IMR-90 (cell line): Measurements from ENCODE around the gene GRAMD1A. TPM values are rescaled to one million over a fixed set of nuclear protein-coding genes. Genes with fewer than 3 reads are reported as not detected.

Source experiments
- ATAC-seq: fragments of 200-7000 bp; cut with Tn5 transposase; 2 replicates; pipeline ENCODE4 v1.9.1; 2020; ENCODE audit warnings: low read depth, mild to moderate bottlenecking, moderate library complexity
- BruUV-seq: library from RNA; stranded (reverse); fragments of 400-500 nt; replicated peaks from 2 replicates; lab custom pipeline; 2021; lab: Mats Ljungman, UMichigan
- CTCF ChIA-PET: fragments of 300-600 bp; formaldehyde crosslinking; extraction: SDS; loops from one replicate; lab custom pipeline; 2021; ENCODE audit warnings: antibody characterized with exemption; lab: Yijun Ruan, JAX
- POLR2A ChIA-PET: fragments of 300-600 bp; sonication (Branson Sonifier 250); formaldehyde crosslinking; loops from one replicate; lab custom pipeline; 2022; ENCODE audit warnings: antibody characterized with exemption; ENCODE audit not compliant: unreplicated experiment; lab: Charles Lee
- DNase-seq: peaks from one replicate; pipeline ENCODE4 v3.0.0; 2013
- H2AFZ ChIP-seq: replicated peaks from 2 replicates; pipeline ENCODE3; 2013; ENCODE audit warnings: low read length, mild to moderate bottlenecking; ENCODE audit not compliant: poor library complexity
- H2AK5ac ChIP-seq: 2 replicates; pipeline ENCODE4 v1.6.1; 2013; ENCODE audit warnings: low read depth, low read length, inconsistent platforms
- H2AK9ac ChIP-seq: replicated peaks from 2 replicates; pipeline ENCODE3; 2013; ENCODE audit warnings: mild to moderate bottlenecking, low read depth, low read length, moderate library complexity; ENCODE audit not compliant: poor library complexity
- H2BK120ac ChIP-seq: 2 replicates; pipeline ENCODE4 v1.6.1; 2013; ENCODE audit warnings: low read depth, low read length, inconsistent platforms
- H2BK15ac ChIP-seq: 3 replicates; pipeline ENCODE4 v1.6.1; 2013; ENCODE audit warnings: low read depth, low read length, inconsistent platforms
- H2BK20ac ChIP-seq: 2 replicates; pipeline ENCODE4 v1.6.1; 2013; ENCODE audit warnings: low read depth, mild to moderate bottlenecking, inconsistent platforms, low read length, moderate library complexity
- H2BK5ac ChIP-seq: 2 replicates; pipeline ENCODE4 v1.6.1; 2013; ENCODE audit warnings: mild to moderate bottlenecking, low read depth, low read length, inconsistent platforms; ENCODE audit not compliant: poor library complexity, severe bottlenecking
- H3K14ac ChIP-seq: replicated peaks from 2 replicates; pipeline ENCODE4 v1.6.1; 2013; ENCODE audit warnings: low read depth, low read length, inconsistent platforms
- H3K18ac ChIP-seq: 2 replicates; pipeline ENCODE4 v1.6.1; 2013; ENCODE audit warnings: low read depth, low read length, control low read depth
- H3K23ac ChIP-seq: 2 replicates; pipeline ENCODE4 v1.6.1; 2013; ENCODE audit warnings: low read depth, low read length, inconsistent platforms
- H3K27ac ChIP-seq: 2 replicates; pipeline ENCODE4 v1.5.1; 2013; ENCODE audit warnings: mild to moderate bottlenecking, control low read depth, low read length; ENCODE audit not compliant: insufficient read depth
- H3K27me3 ChIP-seq: 2 replicates; pipeline ENCODE4 v1.6.1; 2013; ENCODE audit warnings: low read length; ENCODE audit not compliant: control insufficient read depth, insufficient read depth
- H3K36me3 ChIP-seq: 2 replicates; pipeline ENCODE4 v1.6.1; 2013; ENCODE audit warnings: low read length, mixed read lengths; ENCODE audit not compliant: control insufficient read depth, insufficient read depth
- H3K4ac ChIP-seq: 2 replicates; pipeline ENCODE4 v1.6.1; 2013; ENCODE audit warnings: low read depth, low read length, inconsistent platforms
- H3K4me1 ChIP-seq: 2 replicates; pipeline ENCODE4 v1.6.1; 2013; ENCODE audit warnings: low read length, mixed read lengths; ENCODE audit not compliant: control insufficient read depth, insufficient read depth
- H3K4me2 ChIP-seq: 2 replicates; pipeline ENCODE4 v1.6.1; 2013; ENCODE audit warnings: low read depth, mild to moderate bottlenecking, control low read depth, low read length, moderate library complexity
- H3K4me3 ChIP-seq: 2 replicates; pipeline ENCODE4 v1.5.1; 2013; ENCODE audit warnings: low read depth, mild to moderate bottlenecking, control low read depth, low read length, moderate library complexity; ENCODE audit not compliant: insufficient read depth
- H3K56ac ChIP-seq: 2 replicates; pipeline ENCODE4 v1.6.1; 2013; ENCODE audit warnings: low read length, inconsistent platforms; ENCODE audit not compliant: insufficient read depth; ENCODE audit errors: extremely low read depth
- H3K79me1 ChIP-seq, 2 experiments: 2 replicates each; pipeline ENCODE4 v1.6.1; 2013; ENCODE audit warnings: low read length in 2 of 2, inconsistent platforms in 1 of 2, low read depth in 1 of 2
- H3K9ac ChIP-seq: 2 replicates; pipeline ENCODE4 v1.6.1; 2013; ENCODE audit warnings: low read depth, low read length, control low read depth
- H3K9me1 ChIP-seq: 2 replicates; pipeline ENCODE4 v1.6.1; 2013; ENCODE audit warnings: low read length, inconsistent platforms; ENCODE audit not compliant: insufficient read depth
- H3K9me3 ChIP-seq: 2 replicates; pipeline ENCODE4 v1.6.1; 2013; ENCODE audit warnings: low read length; ENCODE audit not compliant: control insufficient read depth, insufficient read depth
- H4K20me1 ChIP-seq: 2 replicates; pipeline ENCODE4 v1.6.1; 2013; ENCODE audit warnings: low read length, inconsistent platforms; ENCODE audit not compliant: insufficient read depth
- H4K5ac ChIP-seq: 2 replicates; pipeline ENCODE4 v1.6.1; 2013; ENCODE audit warnings: mild to moderate bottlenecking, low read depth, low read length, control low read depth
- H4K8ac ChIP-seq, 2 experiments: 2 replicates each; pipeline ENCODE4 v1.6.1; 2013; ENCODE audit warnings: low read depth in 2 of 2, low read length in 2 of 2, control low read depth in 1 of 2, inconsistent platforms in 1 of 2
- H4K91ac ChIP-seq: 2 replicates; pipeline ENCODE4 v1.6.1; 2013; ENCODE audit warnings: low read depth, low read length, inconsistent platforms; ENCODE audit not compliant: insufficient read depth
- CEBPB ChIP-seq: IDR thresholded peaks from 2 replicates; pipeline ENCODE4 v1.6.1; 2012; ENCODE audit warnings: low read depth, low read length, improper control_type of control experiment
- CHD1 ChIP-seq: IDR thresholded peaks from 2 replicates; pipeline ENCODE4 v1.6.1; 2012; ENCODE audit warnings: low read depth, low read length, improper control_type of control experiment
- FOS ChIP-seq: fragments of 150-350 bp; IDR thresholded peaks from 2 replicates; pipeline ENCODE4 v1.6.1; 2016; ENCODE audit warnings: low read depth, low read length
- MAFK ChIP-seq: IDR thresholded peaks from 2 replicates; pipeline ENCODE4 v1.6.1; 2012; ENCODE audit warnings: low read depth, low read length, improper control_type of control experiment
- MAZ ChIP-seq: IDR thresholded peaks from 2 replicates; pipeline ENCODE4 v1.6.1; 2012; ENCODE audit warnings: low read depth, mild to moderate bottlenecking, low read length, improper control_type of control experiment, moderate library complexity, borderline replicate concordance
- NFE2L2 ChIP-seq: fragments of 150-350 bp; IDR thresholded peaks from 2 replicates; pipeline ENCODE4 v1.6.1; 2016; ENCODE audit warnings: low read depth, mild to moderate bottlenecking, low read length
- RAD21 ChIP-seq: IDR thresholded peaks from 2 replicates; pipeline ENCODE4 v1.6.1; 2012; ENCODE audit warnings: low read length, improper control_type of control experiment
- RFX5 ChIP-seq: IDR thresholded peaks from 2 replicates; pipeline ENCODE4 v1.8.0; 2012; ENCODE audit warnings: low read depth, mild to moderate bottlenecking, low read length, moderate library complexity
- SMC3 ChIP-seq: fragments of 150-350 bp; IDR thresholded peaks from 2 replicates; pipeline ENCODE4 v1.6.1; 2016; ENCODE audit warnings: low read depth, mild to moderate bottlenecking, antibody characterized with exemption, low read length, moderate library complexity
- WGBS, 2 experiments: methylation state at CpG; one replicate each; pipeline versions ENCODE4 v1.1.5 to v1.1.7; 2013; ENCODE audit warnings: missing lambda C conversion rate in 2 of 2; ENCODE audit not compliant: insufficient read length in 1 of 2; ENCODE audit errors: extremely low coverage in 2 of 2; 5-methylcytosine and 5-hydroxymethylcytosine counted together
- dilution Hi-C: fragments of 300-500 bp; cut with HindIII; formaldehyde crosslinking; loops from one replicate; pipeline ENCODE4 v1.14.3; 2018; ENCODE audit warnings: low sequenced_read_pairs; ENCODE audit not compliant: unreplicated experiment
- in situ Hi-C: fragments of 300-500 bp; cut with MboI; formaldehyde crosslinking; loops from 3 replicates; pipeline ENCODE4 v1.14.3; 2019; ENCODE audit warnings: low sequenced_read_pairs, inconsistent platforms, mixed read lengths
- intact Hi-C: fragments of 100-400 bp; cut with micrococcal nuclease; formaldehyde crosslinking; loops from 2 replicates; pipeline ENCODE4 v1.10.0; 2022
- polyA plus RNA-seq, 3 experiments: library from polyadenylated mRNA; depleted of rRNA; stranded (reverse); fragments of >200 nt; gene quantifications; 2 replicates each; pipeline ENCODE4 v1.2.3, GENCODE V29; 2012; ENCODE audit warnings: low replicate concordance in 1 of 3
- total RNA-seq: library from RNA; depleted of rRNA; stranded (reverse); fragments of >200 nt; gene quantifications from 2 replicates; pipeline ENCODE4 v1.2.3, GENCODE V29; 2012
- TF ChIP-seq, protein P1 (sequence below): fragments of 150-350 bp; IDR thresholded peaks from 2 replicates; pipeline ENCODE4 v1.6.1; 2017; ENCODE audit warnings: mild to moderate bottlenecking, antibody characterized with exemption, low read length, low read depth
- TF ChIP-seq, protein P2 (sequence below): fragments of 150-350 bp; IDR thresholded peaks from 2 replicates; pipeline ENCODE4 v1.6.1; 2016; ENCODE audit warnings: low read depth, mild to moderate bottlenecking, low read length, moderate library complexity, borderline replicate concordance

The GRAMD1A gene
- total and polyA plus RNA-seq, 2 of the 4 experiments (the other 2 are of a cell fraction): 11.1 to 63.0 TPM

DNA sequence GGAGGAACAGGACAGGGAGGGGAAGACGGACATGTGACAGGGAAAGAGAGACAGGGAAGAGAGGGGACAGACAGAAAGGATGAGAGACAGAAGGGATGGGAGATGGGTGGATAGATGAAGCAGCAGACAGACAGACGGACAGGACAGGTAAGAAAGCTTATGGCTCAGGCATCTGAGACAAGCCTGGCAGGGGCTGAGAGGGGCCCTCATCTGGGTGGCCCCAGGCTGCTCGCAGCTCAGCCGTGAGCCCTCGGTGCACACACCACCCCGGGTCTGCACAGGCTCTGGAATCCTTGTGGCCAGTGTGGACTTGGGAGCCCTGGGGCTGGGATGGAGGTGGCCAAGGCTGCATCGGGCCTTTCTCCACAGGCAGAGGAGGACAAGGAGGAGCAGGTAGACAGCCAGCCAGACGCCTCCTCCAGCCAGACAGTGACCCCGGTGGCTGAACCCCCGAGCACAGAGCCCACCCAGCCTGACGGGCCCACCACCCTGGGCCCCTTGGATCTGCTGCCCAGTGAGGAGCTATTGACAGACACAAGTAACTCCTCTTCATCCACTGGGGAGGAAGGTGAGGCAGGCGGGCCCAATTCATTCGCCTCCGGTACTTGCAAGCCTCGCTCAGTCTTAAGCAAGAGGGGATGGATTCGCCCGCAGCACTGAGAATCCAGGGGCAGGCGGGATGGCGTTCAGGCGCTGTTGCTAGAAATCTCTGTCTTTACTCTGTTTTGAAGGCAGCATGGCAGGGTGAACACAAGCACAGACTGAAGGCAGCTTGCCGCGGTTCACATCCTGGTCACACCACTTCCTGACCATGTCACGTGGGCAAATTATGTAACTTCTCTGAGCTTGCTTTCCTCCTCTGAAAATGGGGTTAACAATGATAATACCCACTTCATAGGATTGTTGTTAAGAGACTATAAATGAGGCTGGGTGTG lies 14.0 kb downstream of the GRAMD1A start:
- Histone ChIP-seq H4K91ac (no peak overlapping the region), H3K4me1 (no peaks in the 10 kb centered on the region), H3K27ac (no peak overlapping the region), H4K20me1 (peaks cover 9% of the 10 kb centered on the region; the same call in 1 of the 2 replicates), H3K36me3 (peaks cover 77% of the 10 kb centered on the region), H2AFZ (no peak overlapping the region), H2AK5ac (no peak overlapping the region), H4K8ac (no peak overlapping the region), H3K56ac (no peak overlapping the region), H3K23ac (no peak overlapping the region), H3K79me1 (peaks cover 0 to 24% of the 10 kb centered on the region in 2 experiments; a peak in 3 of 4 replicates), H3K4ac (no peak overlapping the region), H3K14ac (no peak overlapping the region), H3K27me3 (no peaks in the 10 kb centered on the region), H3K9ac (no peak overlapping the region), H3K4me3 (no peak overlapping the region), H2BK120ac (no peak overlapping the region), H3K18ac (no peak overlapping the region), H2BK5ac (no peak overlapping the region), H3K9me3 (no peaks in the 10 kb centered on the region), H4K5ac (no peak overlapping the region), H2BK20ac (no peak overlapping the region), H2BK15ac (no peak overlapping the region), H3K4me2 (no peak overlapping the region), H2AK9ac (no peak overlapping the region), H3K9me1 (no peaks in the 10 kb centered on the region; the same call in 1 of the 2 replicates)
- dilution Hi-C loops: no loop called here
- ChIA-PET CTCF (no interaction called here), POLR2A (no interaction called here)
- BruUV-seq: no TSS peak
- DNase-seq: no peak
- WGBS, 2 experiments: 96% methylated on average over 5 of the region's 23 CpGs; no CpG with 5 or more reads in 1 of the 2 experiments
- intact Hi-C loops: loop anchor here (1.0 kb wide), 1 partner anchor 41 kb away; no protein-coding TSS in a partner anchor
- in situ Hi-C loops: no loop called here
- no peak for TF ChIP-seq FOS
- TF ChIP-seq, protein P1, sequence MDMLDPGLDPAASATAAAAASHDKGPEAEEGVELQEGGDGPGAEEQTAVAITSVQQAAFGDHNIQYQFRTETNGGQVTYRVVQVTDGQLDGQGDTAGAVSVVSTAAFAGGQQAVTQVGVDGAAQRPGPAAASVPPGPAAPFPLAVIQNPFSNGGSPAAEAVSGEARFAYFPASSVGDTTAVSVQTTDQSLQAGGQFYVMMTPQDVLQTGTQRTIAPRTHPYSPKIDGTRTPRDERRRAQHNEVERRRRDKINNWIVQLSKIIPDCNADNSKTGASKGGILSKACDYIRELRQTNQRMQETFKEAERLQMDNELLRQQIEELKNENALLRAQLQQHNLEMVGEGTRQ: no peak
- TF ChIP-seq, protein P2, sequence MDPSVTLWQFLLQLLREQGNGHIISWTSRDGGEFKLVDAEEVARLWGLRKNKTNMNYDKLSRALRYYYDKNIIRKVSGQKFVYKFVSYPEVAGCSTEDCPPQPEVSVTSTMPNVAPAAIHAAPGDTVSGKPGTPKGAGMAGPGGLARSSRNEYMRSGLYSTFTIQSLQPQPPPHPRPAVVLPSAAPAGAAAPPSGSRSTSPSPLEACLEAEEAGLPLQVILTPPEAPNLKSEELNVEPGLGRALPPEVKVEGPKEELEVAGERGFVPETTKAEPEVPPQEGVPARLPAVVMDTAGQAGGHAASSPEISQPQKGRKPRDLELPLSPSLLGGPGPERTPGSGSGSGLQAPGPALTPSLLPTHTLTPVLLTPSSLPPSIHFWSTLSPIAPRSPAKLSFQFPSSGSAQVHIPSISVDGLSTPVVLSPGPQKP: no peak
- no peak for TF ChIP-seq MAZ
- no peak for TF ChIP-seq CHD1
- no peak for TF ChIP-seq CEBPB
- no peak for TF ChIP-seq RAD21
- no peak for TF ChIP-seq SMC3
- TF ChIP-seq RFX5: no peak
- no peak for TF ChIP-seq MAFK
- TF ChIP-seq NFE2L2: no peak
- no peak for ATAC-seq
